ENCODE measurements around the gene UBE2I.

Gene UBE2I

DNA sequence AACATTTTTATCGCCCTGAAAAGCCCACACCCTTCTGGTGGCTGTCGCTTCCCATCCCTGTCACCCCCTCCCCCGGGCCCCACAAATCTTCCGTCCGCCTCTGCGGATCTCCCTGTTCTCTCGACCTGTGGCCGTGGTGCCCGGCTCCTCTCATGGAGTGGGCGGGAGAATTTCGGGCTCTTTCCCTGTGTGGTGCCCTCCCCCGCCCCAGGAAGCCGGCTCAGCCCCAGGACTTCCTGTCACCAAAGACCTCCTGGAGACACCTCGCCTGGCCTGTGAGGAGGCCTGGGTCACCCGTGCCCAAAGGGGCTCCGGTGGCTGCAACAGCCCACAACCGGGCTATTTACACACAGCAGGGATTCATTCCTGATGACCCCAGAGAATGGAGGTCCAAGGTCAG, 26.1 kb upstream of the UBE2I start:
- H3K9me3 ChIP-seq = no peaks in the 10 kb centered on the region
- intact Hi-C loops (cut with DNase I; ENCODE audit: low total_unique reads) = no loop called here
- TF ChIP-seq CTCF (IDR thresholded peaks at IDR 0.05) = no peak

GRCh38 chr16:1283996-1284616, 25.3 kb upstream of the UBE2I start:
- Histone ChIP-seq H3K4me1 (peaks cover 0 to 7% (median 0%) of the 10 kb centered on the region in 4 donors), H3K9me3 (no peaks in the 10 kb centered on the region), H3K36me3 (no peaks in the 10 kb centered on the region), H3K27ac (no peak overlapping the region), H3K27me3 (peaks cover 0 to 91% of the 10 kb centered on the region in 2 donors), H3K4me3 (no peak overlapping the region)
- TF ChIP-seq CTCF (IDR thresholded peaks at IDR 0.05) = no peak
- no peak for DNase-seq
- intact Hi-C loops (cut with DNase I; ENCODE audit: low total_unique reads) = no loop called here

More for the DNA sequence above, 26.1 kb upstream of the UBE2I start:
- H3K4me3 ChIP-seq = no peak overlapping the region
- H3K4me1 ChIP-seq = peaks cover 0 to under 1% (median 0%) of the 10 kb centered on the region in 4 donors
- H3K27ac ChIP-seq = no peak overlapping the region
- no peaks in the 10 kb centered on the region for H3K36me3 ChIP-seq
- no peak for DNase-seq
- H3K27me3 ChIP-seq = peaks cover 0 to 91% of the 10 kb centered on the region in 2 donors

- H3K36me3 ChIP-seq = no peaks in the 10 kb centered on the region
- H3K4me3 ChIP-seq = no peak overlapping the region
- no peak overlapping the region for H3K27ac ChIP-seq
- no peak for DNase-seq
- H3K27me3 ChIP-seq = peaks cover 0 to 92% of the 10 kb centered on the region in 2 donors
- H3K4me1 ChIP-seq = peaks cover 0 to 15% (median 0%) of the 10 kb centered on the region in 4 donors
- no peaks in the 10 kb centered on the region for H3K9me3 ChIP-seq
- intact Hi-C loops (cut with DNase I; ENCODE audit: low total_unique reads) = no loop called here
- no peak for TF ChIP-seq CTCF (IDR thresholded peaks at IDR 0.05)
Observed at GRCh38 chr16:1285669-1286512, 23.5 kb upstream of the UBE2I start.

- peaks cover 0 to 94% of the 10 kb centered on the region in 2 donors for H3K27me3 ChIP-seq
- no peak for DNase-seq
Observed at GRCh38 chr16:1286513-1287094, 22.8 kb upstream of the UBE2I start.

More at GRCh38 chr16:1286513-1287094, 22.8 kb upstream of the UBE2I start:
- intact Hi-C loops (cut with DNase I; ENCODE audit: low total_unique reads) = no loop called here
- Histone ChIP-seq H3K4me3 (no peak overlapping the region), H3K27ac (no peak overlapping the region), H3K9me3 (no peaks in the 10 kb centered on the region), H3K4me1 (peaks cover 0 to 15% (median 0%) of the 10 kb centered on the region in 4 donors), H3K36me3 (no peaks in the 10 kb centered on the region)
- no peak for TF ChIP-seq CTCF (IDR thresholded peaks at IDR 0.05)
